ENCODE data around the gene PCDHGB5.

PCDHGB5 gene

GRCh38 chr5:141360685-141361084 lies 37.1 kb upstream of the PCDHGB5 start:
- H2AFZ ChIP-seq (ENCODE audit: low read depth, low read length): no peak overlapping the region
- H2BK5ac ChIP-seq (ENCODE audit: low read depth, low read length, poor library complexity, severe bottlenecking): no peak overlapping the region
- no peaks in the 10 kb centered on the region for H3K36me3 ChIP-seq (ENCODE audit: control insufficient read depth in 1 of 2, insufficient read depth in 2 of 2, low read depth in 1 of 2, low read length in 2 of 2)
- no peak overlapping the region for H3K14ac ChIP-seq (ENCODE audit: low read length in 2 of 2)
- H3K27ac ChIP-seq (ENCODE audit: low read length, poor library complexity, severe bottlenecking): no peak overlapping the region
- H2BK12ac ChIP-seq (ENCODE audit: low read length in 2 of 2): no peak overlapping the region
- H2BK15ac ChIP-seq (ENCODE audit: low read depth, poor library complexity, severe bottlenecking): no peak overlapping the region
- H4K91ac ChIP-seq (ENCODE audit: low read length): no peak overlapping the region
- DNase-seq: no peak
- H3K79me1 ChIP-seq (replicated peaks; ENCODE audit: low read length, poor library complexity, severe bottlenecking): no peaks in the 10 kb centered on the region
- 87% methylated on average over 12 of the region's 15 CpGs for WGBS
- H3K4me3 ChIP-seq (ENCODE audit: insufficient read depth in 1 of 2, low read depth in 1 of 2, low read length in 2 of 2): peak overlapping the region in 1 of 2 experiments; percentile 70
- H2BK120ac ChIP-seq (ENCODE audit: low read depth, low read length): no peak overlapping the region
- no peak overlapping the region for H3K23ac ChIP-seq (ENCODE audit: low read length in 2 of 2)
- no peak overlapping the region for H2AK5ac ChIP-seq (ENCODE audit: low read length, severe bottlenecking)
- H3K18ac ChIP-seq (ENCODE audit: low read depth in 1 of 2, low read length in 2 of 2): no peak overlapping the region
- no peak overlapping the region for H4K8ac ChIP-seq (ENCODE audit: low read length)
- no peak overlapping the region for H3K4me2 ChIP-seq (ENCODE audit: low read length, poor library complexity, severe bottlenecking)
- H3K9me3 ChIP-seq (ENCODE audit: control insufficient read depth, low read length): peaks cover 81% of the 10 kb centered on the region
- H3K9ac ChIP-seq (ENCODE audit: low read length): no peak overlapping the region
- no peak overlapping the region for H3K4ac ChIP-seq (ENCODE audit: low read depth in 1 of 2, low read length in 2 of 2)
- no peaks in the 10 kb centered on the region for H3K4me1 ChIP-seq (ENCODE audit: control insufficient read depth, insufficient read depth, low read depth, low read length)
- no peaks in the 10 kb centered on the region for H3K27me3 ChIP-seq (ENCODE audit: control insufficient read depth in 1 of 2, insufficient read depth in 1 of 2, low read length in 2 of 2)

- H3K23ac ChIP-seq (ENCODE audit: low read length in 2 of 2): no peak overlapping the region
- H2BK5ac ChIP-seq (ENCODE audit: low read depth, low read length, poor library complexity, severe bottlenecking): no peak overlapping the region
- H3K9ac ChIP-seq (ENCODE audit: low read length): no peak overlapping the region
- H3K4ac ChIP-seq (ENCODE audit: low read depth in 1 of 2, low read length in 2 of 2): no peak overlapping the region
- H3K27ac ChIP-seq (ENCODE audit: low read length, poor library complexity, severe bottlenecking): no peak overlapping the region
- no peaks in the 10 kb centered on the region for H3K79me1 ChIP-seq (replicated peaks; ENCODE audit: low read length, poor library complexity, severe bottlenecking)
- no peak overlapping the region for H2BK12ac ChIP-seq (ENCODE audit: low read length in 2 of 2)
- H2AK5ac ChIP-seq (ENCODE audit: low read length, severe bottlenecking): no peak overlapping the region
- no peak overlapping the region for H3K18ac ChIP-seq (ENCODE audit: low read depth in 1 of 2, low read length in 2 of 2)
- H2BK120ac ChIP-seq (ENCODE audit: low read depth, low read length): no peak overlapping the region
- no peak overlapping the region for H4K91ac ChIP-seq (ENCODE audit: low read length)
- H3K27me3 ChIP-seq (ENCODE audit: control insufficient read depth in 1 of 2, insufficient read depth in 1 of 2, low read length in 2 of 2): no peaks in the 10 kb centered on the region
- no peaks in the 10 kb centered on the region for H3K36me3 ChIP-seq (ENCODE audit: control insufficient read depth in 1 of 2, insufficient read depth in 2 of 2, low read depth in 1 of 2, low read length in 2 of 2)
- H4K8ac ChIP-seq (ENCODE audit: low read length): no peak overlapping the region
- H2AFZ ChIP-seq (ENCODE audit: low read depth, low read length): no peak overlapping the region
- H3K4me3 ChIP-seq (ENCODE audit: insufficient read depth in 1 of 2, low read depth in 1 of 2, low read length in 2 of 2): no peak overlapping the region
- no peaks in the 10 kb centered on the region for H3K4me1 ChIP-seq (ENCODE audit: control insufficient read depth, insufficient read depth, low read depth, low read length)
- no peak overlapping the region for H2BK15ac ChIP-seq (ENCODE audit: low read depth, poor library complexity, severe bottlenecking)
- H3K4me2 ChIP-seq (ENCODE audit: low read length, poor library complexity, severe bottlenecking): no peak overlapping the region
- no peak overlapping the region for H3K14ac ChIP-seq (ENCODE audit: low read length in 2 of 2)
- H3K9me3 ChIP-seq (ENCODE audit: control insufficient read depth, low read length): peaks cover 72% of the 10 kb centered on the region
- DNase-seq: no peak
These were observed 35.0 kb upstream of the PCDHGB5 start for GRCh38 chr5:141362719-141363118.

- DNase-seq: no peak
- no peak within 1 kb of the TSS for H3K4ac ChIP-seq (ENCODE audit: low read depth in 1 of 2, low read length in 2 of 2)
- H3K36me3 ChIP-seq (ENCODE audit: control insufficient read depth in 1 of 2, insufficient read depth in 2 of 2, low read depth in 1 of 2, low read length in 2 of 2): no peaks in the 10 kb centered on the region
- H3K27ac ChIP-seq (ENCODE audit: low read length, poor library complexity, severe bottlenecking): no peak within 1 kb of the TSS
- no peak within 1 kb of the TSS for H2AK5ac ChIP-seq (ENCODE audit: low read length, severe bottlenecking)
- no peak within 1 kb of the TSS for H3K23ac ChIP-seq (ENCODE audit: low read length in 2 of 2)
- no peak within 1 kb of the TSS for H3K9ac ChIP-seq (ENCODE audit: low read length)
- no peak within 1 kb of the TSS for H3K14ac ChIP-seq (ENCODE audit: low read length in 2 of 2)
- H3K18ac ChIP-seq (ENCODE audit: low read depth in 1 of 2, low read length in 2 of 2): no peak within 1 kb of the TSS
- H2BK15ac ChIP-seq (ENCODE audit: low read depth, poor library complexity, severe bottlenecking): no peak within 1 kb of the TSS
- no peak within 1 kb of the TSS for H2BK12ac ChIP-seq (ENCODE audit: low read length in 2 of 2)
- no peak within 1 kb of the TSS for H4K91ac ChIP-seq (ENCODE audit: low read length)
- H3K79me1 ChIP-seq (replicated peaks; ENCODE audit: low read length, poor library complexity, severe bottlenecking): no peaks in the 10 kb centered on the region
- peaks cover 62% of the 10 kb centered on the region for H3K9me3 ChIP-seq (ENCODE audit: control insufficient read depth, low read length)
- H3K27me3 ChIP-seq (ENCODE audit: control insufficient read depth in 1 of 2, insufficient read depth in 1 of 2, low read length in 2 of 2): no peaks in the 10 kb centered on the region
- H2BK5ac ChIP-seq (ENCODE audit: low read depth, low read length, poor library complexity, severe bottlenecking): no peak within 1 kb of the TSS
- H2BK120ac ChIP-seq (ENCODE audit: low read depth, low read length): no peak within 1 kb of the TSS
- WGBS: 94% methylated on average over 33 of the region's 34 CpGs
- H3K4me2 ChIP-seq (ENCODE audit: low read length, poor library complexity, severe bottlenecking): no peak within 1 kb of the TSS
- H3K4me3 ChIP-seq (ENCODE audit: insufficient read depth in 1 of 2, low read depth in 1 of 2, low read length in 2 of 2): peak within 1 kb of the TSS in 1 of 2 experiments; percentile 38
- H4K8ac ChIP-seq (ENCODE audit: low read length): no peak within 1 kb of the TSS
- no peak within 1 kb of the TSS for H2AFZ ChIP-seq (ENCODE audit: low read depth, low read length)
- H3K4me1 ChIP-seq (ENCODE audit: control insufficient read depth, insufficient read depth, low read depth, low read length): no peaks in the 10 kb centered on the region
These were observed 33.6 kb upstream of the PCDHGB5 start, which contains the start of gene PCDHGA5 for GRCh38 chr5:141363952-141364660. Gene PCDHGA5 (plus strand): TSS chr5:141364162. CDS start chr5:141364331, 169 bp downstream.

GRCh38 chr5:141366016-141366896 lies 31.5 kb upstream of the PCDHGB5 start:
- Histone ChIP-seq H2BK15ac (ENCODE audit: low read depth, poor library complexity, severe bottlenecking) (no peak overlapping the region), H2AK5ac (ENCODE audit: low read length, severe bottlenecking) (no peak overlapping the region), H2BK120ac (ENCODE audit: low read depth, low read length) (no peak overlapping the region), H3K14ac (ENCODE audit: low read length in 2 of 2) (no peak overlapping the region), H2BK5ac (ENCODE audit: low read depth, low read length, poor library complexity, severe bottlenecking) (no peak overlapping the region), H3K27me3 (ENCODE audit: control insufficient read depth in 1 of 2, insufficient read depth in 1 of 2, low read length in 2 of 2) (peaks cover 0 to 4% of the 10 kb centered on the region in 2 experiments), H4K91ac (ENCODE audit: low read length) (no peak overlapping the region), H3K9ac (ENCODE audit: low read length) (no peak overlapping the region), H2AFZ (ENCODE audit: low read depth, low read length) (no peak overlapping the region), H3K4ac (ENCODE audit: low read depth in 1 of 2, low read length in 2 of 2) (no peak overlapping the region), H3K27ac (ENCODE audit: low read length, poor library complexity, severe bottlenecking) (no peak overlapping the region), H3K9me3 (ENCODE audit: control insufficient read depth, low read length) (peaks cover 58% of the 10 kb centered on the region), H3K79me1 (replicated peaks; ENCODE audit: low read length, poor library complexity, severe bottlenecking) (no peaks in the 10 kb centered on the region), H4K8ac (ENCODE audit: low read length) (no peak overlapping the region), H2BK12ac (ENCODE audit: low read length in 2 of 2) (no peak overlapping the region), H3K4me3 (ENCODE audit: insufficient read depth in 1 of 2, low read depth in 1 of 2, low read length in 2 of 2) (no peak overlapping the region), H3K18ac (ENCODE audit: low read depth in 1 of 2, low read length in 2 of 2) (no peak overlapping the region), H3K4me1 (ENCODE audit: control insufficient read depth, insufficient read depth, low read depth, low read length) (no peaks in the 10 kb centered on the region), H3K36me3 (ENCODE audit: control insufficient read depth in 1 of 2, insufficient read depth in 2 of 2, low read depth in 1 of 2, low read length in 2 of 2) (no peaks in the 10 kb centered on the region), H3K23ac (ENCODE audit: low read length in 2 of 2) (no peak overlapping the region), H3K4me2 (ENCODE audit: low read length, poor library complexity, severe bottlenecking) (no peak overlapping the region)
- 93% methylated on average over 45 of the region's 46 CpGs for WGBS
- no peak for DNase-seq
